ENCODE results near the gene DNAH6.

The DNAH6 gene

DNA sequence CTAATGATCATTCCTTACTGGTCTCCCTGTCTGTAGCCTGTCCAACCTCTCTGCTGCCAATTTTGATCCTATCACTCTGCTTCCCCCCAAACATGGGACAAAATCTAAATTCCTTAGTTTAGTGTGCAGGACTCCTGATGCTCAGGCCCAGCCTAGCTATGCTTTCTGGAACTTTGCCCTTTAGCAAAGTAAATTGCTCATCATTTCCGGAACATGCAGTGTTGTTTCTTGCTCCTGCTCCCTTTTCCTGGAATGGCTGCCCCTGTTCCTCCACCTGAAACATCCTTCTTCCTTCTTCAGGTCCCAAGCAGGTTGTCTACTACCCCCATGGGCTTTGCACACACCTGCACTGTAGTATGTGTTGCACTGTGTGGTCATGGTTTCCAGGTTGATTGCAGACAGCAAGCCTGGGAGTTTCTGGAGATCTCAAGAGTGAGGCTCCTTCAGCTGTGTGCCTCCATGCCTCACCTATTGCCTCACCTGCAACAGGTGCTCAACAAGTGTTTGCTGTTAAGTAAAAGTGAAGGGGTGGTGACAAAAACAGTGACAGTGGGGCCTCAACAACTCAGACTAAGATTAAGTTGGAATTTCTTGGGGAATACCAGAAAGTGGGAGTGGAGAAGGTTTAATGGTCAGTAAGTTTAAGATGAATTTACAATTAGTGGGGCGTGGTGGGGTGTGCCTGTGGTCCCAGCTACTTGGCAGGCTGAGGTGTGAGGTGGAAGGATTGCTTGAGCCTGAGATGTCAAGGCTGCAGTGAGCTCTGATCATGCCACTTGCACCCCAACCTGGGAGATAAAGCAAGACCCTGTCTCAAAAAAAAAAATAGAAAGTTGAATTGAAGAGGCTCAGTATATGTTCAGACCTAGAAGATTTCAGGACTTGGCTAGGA lies 120.0 kb downstream of the DNAH6 start:
- no peak for DNase-seq

- DNase-seq: no peak
Measured at GRCh38 chr2:84639751-84640150, 123.5 kb downstream of the DNAH6 start.

DNA sequence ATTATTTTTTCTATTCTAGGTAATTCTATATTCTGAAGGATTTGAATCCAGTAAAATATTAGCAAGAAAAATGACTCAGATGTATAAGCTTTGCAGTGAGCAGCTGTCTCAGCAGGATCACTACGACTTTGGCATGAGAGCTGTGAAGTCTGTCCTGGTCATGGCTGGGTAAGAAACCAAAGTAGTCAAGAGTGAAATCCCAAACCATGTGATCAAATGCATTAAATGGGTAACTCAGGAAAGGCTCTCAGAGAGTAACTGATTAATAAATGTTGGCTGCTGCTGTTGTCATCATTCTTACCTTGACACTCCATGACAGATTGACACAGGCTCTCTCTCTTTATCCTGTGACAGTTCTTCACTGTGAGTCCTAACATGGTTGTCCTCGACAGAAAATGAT lies 124.1 kb downstream of the DNAH6 start:
- no peak for DNase-seq

GRCh38 chr2:84641021-84641420 lies 124.7 kb downstream of the DNAH6 start:
- DNase-seq: no peak

DNA sequence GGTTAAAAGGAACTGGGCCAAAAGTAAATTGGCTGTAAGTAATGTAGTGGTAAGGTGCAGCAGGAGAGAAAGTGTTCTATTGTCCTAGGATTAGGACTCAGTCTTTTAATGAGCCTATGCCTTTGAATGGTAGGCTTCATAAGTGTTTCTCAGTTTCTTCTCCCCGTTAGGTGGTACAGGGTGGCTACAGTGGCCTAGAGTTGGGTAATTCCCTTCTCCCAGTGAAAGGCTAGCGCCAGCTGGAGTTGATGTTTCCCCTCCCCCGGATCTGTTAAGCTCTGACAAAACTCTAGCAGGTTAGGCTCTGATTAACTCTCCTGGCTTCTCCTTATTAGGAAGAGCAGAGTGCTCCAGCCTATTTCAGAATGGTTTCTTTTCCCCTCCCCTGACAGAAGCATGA lies 127.7 kb downstream of the DNAH6 start:
- no peak for DNase-seq

- DNase-seq: no peak
Measured at GRCh38 chr2:84646514-84646913, 130.2 kb downstream of the DNAH6 start.

DNA sequence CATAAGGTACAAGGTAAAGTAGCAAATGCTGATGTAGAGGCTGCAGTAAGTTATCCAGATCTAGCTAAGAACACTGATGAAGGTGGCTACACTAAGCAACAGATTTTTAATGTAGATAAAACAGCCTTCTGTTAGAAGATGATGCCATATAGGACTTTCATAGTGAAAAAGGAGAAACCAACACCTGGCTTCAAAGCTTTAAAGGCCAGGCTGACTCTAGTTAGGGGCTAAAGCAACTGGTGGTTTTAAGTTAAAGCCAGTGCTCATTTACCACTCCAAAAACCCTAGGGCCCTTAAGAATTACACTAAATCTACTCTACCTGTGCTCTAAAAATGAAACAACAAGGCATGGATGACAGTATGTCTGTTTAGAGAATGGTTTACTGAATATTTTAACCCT lies 131.0 kb downstream of the DNAH6 start:
- DNase-seq: no peak

GRCh38 chr2:84649058-84649457 lies 132.8 kb downstream of the DNAH6 start:
- no peak for DNase-seq

DNA sequence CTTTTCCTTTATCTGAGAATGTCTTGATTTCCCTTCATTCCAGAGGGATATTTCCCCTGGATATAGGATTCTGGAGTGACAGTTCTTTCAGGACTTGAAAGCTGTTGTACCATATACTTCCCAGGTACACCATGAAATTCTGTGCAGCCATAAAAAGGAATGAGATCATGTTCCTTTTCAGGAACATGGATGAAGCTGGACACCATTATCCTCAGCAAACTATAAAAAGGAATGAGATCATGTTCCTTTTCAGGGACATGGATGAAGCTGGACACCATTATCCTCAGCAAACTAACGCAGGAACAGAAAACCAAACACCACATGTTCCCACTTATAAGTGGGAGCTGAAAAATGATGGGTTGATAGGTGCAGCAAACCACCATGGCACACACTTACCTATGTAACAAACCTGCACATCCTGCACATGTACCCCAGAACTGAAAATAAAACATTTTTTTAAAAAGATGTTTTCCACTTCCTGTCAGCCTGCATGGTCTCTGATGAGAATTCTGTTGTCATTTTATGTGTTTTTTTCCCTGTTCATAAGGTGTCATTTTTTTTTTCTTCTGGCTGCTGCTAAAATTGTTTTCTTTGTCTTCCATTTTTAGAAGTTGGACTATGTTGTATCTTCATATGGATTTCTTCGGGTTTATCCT lies 133.3 kb downstream of the DNAH6 start:
- DNase-seq: no peak

GRCh38 chr2:84652431-84652830 lies 136.1 kb downstream of the DNAH6 start:
- DNase-seq: no peak

DNA sequence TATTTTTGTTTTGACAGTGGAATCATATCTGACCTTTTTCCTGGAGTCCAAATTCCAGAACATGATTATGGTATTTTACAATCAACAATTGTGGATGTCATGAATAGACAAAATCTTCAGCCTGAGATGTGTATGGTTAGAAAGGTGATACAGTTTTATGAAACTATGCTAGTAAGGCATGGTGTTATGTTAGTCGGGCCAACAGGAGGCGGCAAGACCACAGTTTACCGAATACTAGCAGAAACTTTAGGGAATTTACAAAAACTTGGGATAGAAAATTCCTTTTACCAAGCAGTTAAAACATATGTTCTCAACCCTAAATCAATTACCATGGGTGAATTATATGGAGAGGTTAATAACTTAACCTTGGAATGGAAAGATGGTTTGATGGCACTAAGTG lies 137.0 kb downstream of the DNAH6 start:
- no peak for DNase-seq

- DNase-seq: no peak
Measured at GRCh38 chr2:84654414-84654813, 138.1 kb downstream of the DNAH6 start.

DNA sequence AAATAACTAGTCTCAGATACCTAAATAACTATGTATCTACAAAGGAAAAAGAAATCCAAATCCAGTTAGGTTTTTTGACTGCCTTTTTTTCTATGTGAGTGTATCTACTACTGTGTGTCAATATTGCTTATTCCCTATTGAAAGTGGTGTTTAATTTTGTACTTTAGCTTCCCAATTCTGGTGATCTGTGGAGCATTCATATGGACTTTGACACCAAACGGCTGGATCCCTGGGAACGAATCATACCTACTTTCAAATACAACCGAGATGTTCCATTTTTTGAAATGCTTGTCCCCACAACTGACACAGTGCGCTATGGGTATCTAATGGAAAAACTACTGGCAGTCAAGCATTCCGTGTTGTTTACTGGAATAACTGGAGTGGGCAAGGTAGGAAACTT lies 152.8 kb downstream of the DNAH6 start:
- DNase-seq: no peak

DNA sequence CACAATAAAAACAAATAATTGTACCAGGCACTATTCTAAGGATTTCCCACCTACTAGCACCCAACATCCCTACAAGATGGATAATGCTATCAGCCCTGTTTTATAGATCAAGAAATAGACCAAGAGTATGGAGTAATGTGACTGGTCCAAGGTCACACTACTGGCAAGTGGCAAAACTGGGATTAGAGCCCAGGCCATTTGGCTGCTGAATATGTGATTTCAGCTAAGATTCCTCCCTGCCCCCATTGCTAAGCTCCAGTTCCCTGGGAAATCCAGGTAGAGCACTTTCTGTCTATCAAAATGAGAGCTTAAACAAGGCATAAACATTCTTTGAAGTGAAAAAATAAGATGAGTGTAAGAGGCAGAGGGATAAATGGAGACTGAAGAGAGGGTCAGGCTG lies 157.8 kb downstream of the DNAH6 start:
- no peak for DNase-seq

DNA sequence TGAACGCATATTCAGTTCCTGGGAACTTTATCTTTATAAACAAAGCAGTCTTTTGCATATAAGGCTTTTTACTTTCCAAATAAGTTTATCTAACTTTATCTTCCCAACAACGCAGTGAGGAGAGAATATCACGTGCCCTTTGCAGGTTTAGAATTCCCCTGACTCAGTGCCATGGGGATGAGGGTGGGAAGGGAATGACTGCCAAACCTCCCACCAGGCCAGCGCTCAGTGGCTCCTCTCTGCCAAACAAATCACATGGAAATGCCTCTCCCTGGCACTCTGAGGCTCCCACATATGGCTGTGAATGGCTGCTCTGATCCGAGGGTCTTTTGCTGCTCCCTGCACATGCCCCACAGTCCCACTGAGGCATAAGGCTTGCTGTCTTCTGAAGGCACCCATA lies 158.3 kb downstream of the DNAH6 start:
- DNase-seq: no peak

DNA sequence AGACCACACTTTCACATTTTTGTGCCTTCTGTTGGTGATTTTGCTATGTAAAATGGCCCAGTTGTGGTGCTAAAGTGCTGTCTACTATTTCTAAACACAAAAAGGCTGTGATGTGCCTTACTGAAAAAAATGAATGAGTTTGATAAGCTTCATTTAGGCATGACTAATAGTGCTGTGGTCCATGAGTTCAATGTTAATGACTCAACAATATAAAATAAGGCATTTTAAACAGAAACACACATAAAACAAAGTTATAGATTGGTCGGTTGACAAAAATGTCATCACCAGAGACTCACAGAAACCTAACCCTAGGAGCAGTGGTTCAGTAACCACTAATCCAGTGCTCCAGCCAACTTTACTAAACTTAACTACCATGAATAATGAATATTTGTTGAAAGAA lies 160.0 kb downstream of the DNAH6 start:
- DNase-seq: no peak

DNA sequence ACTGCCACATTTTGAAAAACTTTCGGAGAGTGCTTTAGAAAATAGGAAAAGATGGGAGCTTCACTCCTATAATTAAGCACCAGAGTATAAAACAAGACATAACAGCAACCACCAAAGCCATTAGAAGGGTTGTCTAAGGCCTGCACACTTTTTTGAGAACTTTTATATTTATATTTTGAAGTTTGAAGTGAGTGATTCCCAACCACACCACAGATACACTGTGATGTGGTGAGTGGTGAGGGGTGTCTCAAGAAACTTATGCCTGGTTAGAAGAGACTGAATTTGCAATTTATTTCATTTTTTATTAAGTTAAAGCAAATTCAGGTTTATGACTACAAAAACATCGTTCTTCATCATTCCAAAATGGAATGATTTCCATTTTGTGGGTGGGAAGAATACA lies 161.9 kb downstream of the DNAH6 start:
- DNase-seq: no peak

- no peak for DNase-seq
Measured at GRCh38 chr2:84686783-84687476, 170.6 kb downstream of the DNAH6 start.

GRCh38 chr2:84687498-84688149 lies 171.3 kb downstream of the DNAH6 start:
- no peak for DNase-seq

DNA sequence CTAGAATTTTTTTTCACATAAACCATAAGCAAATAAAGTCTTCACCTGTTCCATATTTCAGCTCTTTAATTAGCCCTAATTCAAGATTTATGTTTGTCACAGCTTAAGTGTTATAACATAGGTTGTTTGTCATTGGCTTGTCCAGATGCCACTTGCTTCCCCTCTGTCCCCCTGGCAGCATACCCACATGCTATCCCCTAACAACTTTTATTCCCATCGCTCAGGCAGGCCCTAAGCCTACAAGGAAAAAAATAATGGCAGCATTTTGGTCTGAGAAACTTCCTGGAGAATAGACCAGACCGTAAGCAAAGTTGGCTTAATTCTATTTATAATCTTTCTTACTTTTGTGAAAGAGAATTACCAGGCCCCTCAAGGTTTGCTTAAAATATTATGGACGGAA lies 173.9 kb downstream of the DNAH6 start:
- DNase-seq: no peak

GRCh38 chr2:84694088-84694622 lies 177.9 kb downstream of the DNAH6 start:
- DNase-seq: peak in 1 of 2 donors; percentile 3

DNA sequence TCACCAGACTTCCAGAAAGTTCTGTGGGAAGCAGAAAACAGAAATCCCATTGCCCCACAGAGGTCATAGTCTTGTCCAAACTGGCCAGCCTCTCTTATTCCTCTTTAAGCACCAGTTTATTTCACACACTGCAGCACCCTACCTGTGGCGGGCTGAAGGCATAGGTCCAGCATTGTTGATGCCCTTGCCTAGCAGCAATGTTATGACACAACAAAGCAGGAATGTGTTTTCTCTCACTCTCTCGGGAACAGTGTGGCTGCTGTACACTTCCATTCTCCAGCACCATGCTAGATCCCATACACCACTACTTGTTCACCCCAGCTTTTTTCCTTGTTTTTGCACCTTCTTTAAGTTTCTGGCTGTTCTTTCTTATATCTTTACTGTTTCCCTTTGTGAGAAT lies 181.6 kb downstream of the DNAH6 start:
- DNase-seq: no peak

DNA sequence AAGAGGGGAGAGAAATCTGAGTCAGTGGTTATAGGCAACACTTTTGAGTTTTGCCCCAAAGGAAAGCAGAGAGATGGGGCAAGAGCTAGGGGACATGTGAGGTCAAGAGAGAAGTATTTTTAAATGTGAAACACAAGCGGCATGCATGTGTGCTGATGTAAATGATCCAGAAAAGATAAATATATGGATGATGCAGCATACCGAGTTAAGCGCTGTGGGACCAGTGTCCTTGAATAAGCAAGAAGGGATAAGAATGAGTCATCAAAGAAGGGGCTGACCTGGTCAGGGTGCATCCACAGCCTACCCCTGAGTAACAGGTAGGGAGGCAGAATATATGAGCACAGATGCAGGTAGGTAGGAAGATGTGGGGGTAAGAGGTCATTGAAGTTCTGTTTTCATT lies 183.7 kb downstream of the DNAH6 start:
- DNase-seq: no peak

All from activated CD4-positive, alpha-beta T cell treated with anti-CD3 and anti-CD28 coated beads for 4 hours (primary cell).